Lower lobe of right lung (tissue), 2 donors: ENCODE data around the gene CAMK2A. TPM values are rescaled to one million over a fixed set of nuclear protein-coding genes. Genes with fewer than 3 reads are reported as not detected.

Experiments
- ATAC-seq, 2 donors: fragments of 200-7000 bp; cut with Tn5 transposase; one replicate each; pipeline ENCODE4 v1.9.1; 2020 to 2022; ENCODE audit warnings: mild to moderate bottlenecking in 2 of 2, moderate library complexity in 2 of 2
- DNase-seq: peaks from one replicate; pipeline ENCODE4 v3.0.0-alpha.2; 2020
- H3K27ac ChIP-seq: fragments of 200-600 bp; one replicate; pipeline ENCODE4 v1.8.0; 2022
- H3K27me3 ChIP-seq: fragments of 200-600 bp; one replicate; pipeline ENCODE4 v1.8.0; 2022; ENCODE audit warnings: low read depth
- H3K36me3 ChIP-seq: fragments of 200-600 bp; one replicate; pipeline ENCODE4 v1.8.0; 2022; ENCODE audit warnings: mild to moderate bottlenecking
- H3K4me1 ChIP-seq: fragments of 200-600 bp; one replicate; pipeline ENCODE4 v1.8.0; 2022
- H3K4me3 ChIP-seq: fragments of 200-600 bp; one replicate; pipeline ENCODE4 v1.8.0; 2022; ENCODE audit warnings: mild to moderate bottlenecking
- H3K9me3 ChIP-seq: fragments of 200-600 bp; one replicate; pipeline ENCODE4 v1.8.0; 2022
- CTCF ChIP-seq: fragments of 200-600 bp; IDR thresholded peaks from one replicate; pipeline ENCODE4 v1.8.0; 2022; ENCODE audit warnings: antibody characterized with exemption, mild to moderate bottlenecking
- intact Hi-C: fragments of 100-400 bp; cut with DNase I; formaldehyde crosslinking; loops from one replicate; pipeline ENCODE4 v1.11.0; 2022
- total RNA-seq: library from RNA; stranded (reverse); fragmentation: NEBNext Ultra II Directional; extraction: Animal tissue kit (Norgen Biotek cat#: 25700); gene quantifications from one replicate; pipeline ENCODE4 v1.2.1, GENCODE V29; 2021
- donor health status: DM: no; HTN: yes; CAD: no; lungs with severe emphysema.

CAMK2A gene
- total RNA-seq, 1 donor from 2014 or later = 1.3 TPM

- DNase-seq = no peak
Observed at GRCh38 chr5:150189728-150190502, 99.7 kb downstream of the CAMK2A start, which contains the start of gene SLC6A7. Gene SLC6A7, plus strand, starts transcription at chr5:150190062. Its CDS starts 266 bp downstream, at chr5:150190328.

GRCh38 chr5:150189326-150189725, 100.2 kb downstream of the CAMK2A start:
- ATAC-seq = no peak
- intact Hi-C loops = no loop called here

More at GRCh38 chr5:150189728-150190502, 99.7 kb downstream of the CAMK2A start, which contains the start of gene SLC6A7:
- Histone ChIP-seq H3K9me3 (no peaks in the 10 kb centered on the region), H3K4me3 (no peak within 1 kb of the TSS), H3K27me3 (peaks cover 37% of the 10 kb centered on the region), H3K4me1 (no peaks in the 10 kb centered on the region), H3K36me3 (no peaks in the 10 kb centered on the region), H3K27ac (no peak within 1 kb of the TSS)
- intact Hi-C loops = no loop called here
- no peak for ATAC-seq
- TF ChIP-seq CTCF = no peak

GRCh38 chr5:150188146-150188842, 101.3 kb downstream of the CAMK2A start:
- intact Hi-C loops = no loop called here
- no peak for TF ChIP-seq CTCF
- H3K4me1 ChIP-seq = no peaks in the 10 kb centered on the region
- H3K27me3 ChIP-seq = peaks cover 37% of the 10 kb centered on the region
- no peak for DNase-seq
- ATAC-seq = no peak
- no peaks in the 10 kb centered on the region for H3K9me3 ChIP-seq
- H3K27ac ChIP-seq = no peak overlapping the region
- no peaks in the 10 kb centered on the region for H3K36me3 ChIP-seq
- H3K4me3 ChIP-seq = no peak overlapping the region

More at GRCh38 chr5:150189326-150189725, 100.2 kb downstream of the CAMK2A start:
- no peak for TF ChIP-seq CTCF
- no peaks in the 10 kb centered on the region for H3K9me3 ChIP-seq
- H3K27me3 ChIP-seq = peaks cover 37% of the 10 kb centered on the region
- no peak for DNase-seq
- no peak overlapping the region for H3K27ac ChIP-seq
- no peaks in the 10 kb centered on the region for H3K36me3 ChIP-seq
- H3K4me3 ChIP-seq = no peak overlapping the region
- H3K4me1 ChIP-seq = no peaks in the 10 kb centered on the region

GRCh38 chr5:150186897-150187296, 102.7 kb downstream of the CAMK2A start:
- TF ChIP-seq CTCF = no peak
- H3K27me3 ChIP-seq = peaks cover 29% of the 10 kb centered on the region
- intact Hi-C loops = no loop called here
- H3K4me1 ChIP-seq = no peaks in the 10 kb centered on the region
- DNase-seq = no peak
- H3K4me3 ChIP-seq = no peak overlapping the region
- H3K27ac ChIP-seq = no peak overlapping the region
- no peaks in the 10 kb centered on the region for H3K36me3 ChIP-seq
- no peak for ATAC-seq
- no peaks in the 10 kb centered on the region for H3K9me3 ChIP-seq

- H3K27me3 ChIP-seq = peaks cover 26% of the 10 kb centered on the region
- no peak overlapping the region for H3K27ac ChIP-seq
- intact Hi-C loops = no loop called here
- H3K4me3 ChIP-seq = no peak overlapping the region
- H3K36me3 ChIP-seq = no peaks in the 10 kb centered on the region
- H3K4me1 ChIP-seq = peaks cover 3% of the 10 kb centered on the region
- no peaks in the 10 kb centered on the region for H3K9me3 ChIP-seq
- DNase-seq (no peak), ATAC-seq (no peak)
- no peak for TF ChIP-seq CTCF
Observed at GRCh38 chr5:150186137-150186536, 103.4 kb downstream of the CAMK2A start.
